GM12892 (cell line): ENCODE measurements around the gene PPP1R13L.

Source experiments
- POLR2AphosphoS5 ChIP-seq: IDR thresholded peaks from 2 replicates; pipeline ENCODE4 v1.6.1; 2011; ENCODE audit warnings: low read depth, low read length, control low read depth
- TAF1 ChIP-seq: IDR thresholded peaks from 2 replicates; pipeline ENCODE4 v1.6.1; 2011; ENCODE audit warnings: low read depth, mild to moderate bottlenecking, control low read depth, low read length, borderline replicate concordance

GRCh38 chr19:45352914-45353796, 51.7 kb downstream of the PPP1R13L start:
- no peak for TF ChIP-seq POLR2AphosphoS5
- TF ChIP-seq TAF1, result no peak
